NCI-H1092 treated with DMSO at 0.1 percent for 48 hours (cell line): ENCODE data around the gene RGL2.

Source experiments
- DNase-seq: peaks from one replicate; lab custom pipeline; 2025; lab: John Stamatoyannopoulos, UW

Gene RGL2

DNA sequence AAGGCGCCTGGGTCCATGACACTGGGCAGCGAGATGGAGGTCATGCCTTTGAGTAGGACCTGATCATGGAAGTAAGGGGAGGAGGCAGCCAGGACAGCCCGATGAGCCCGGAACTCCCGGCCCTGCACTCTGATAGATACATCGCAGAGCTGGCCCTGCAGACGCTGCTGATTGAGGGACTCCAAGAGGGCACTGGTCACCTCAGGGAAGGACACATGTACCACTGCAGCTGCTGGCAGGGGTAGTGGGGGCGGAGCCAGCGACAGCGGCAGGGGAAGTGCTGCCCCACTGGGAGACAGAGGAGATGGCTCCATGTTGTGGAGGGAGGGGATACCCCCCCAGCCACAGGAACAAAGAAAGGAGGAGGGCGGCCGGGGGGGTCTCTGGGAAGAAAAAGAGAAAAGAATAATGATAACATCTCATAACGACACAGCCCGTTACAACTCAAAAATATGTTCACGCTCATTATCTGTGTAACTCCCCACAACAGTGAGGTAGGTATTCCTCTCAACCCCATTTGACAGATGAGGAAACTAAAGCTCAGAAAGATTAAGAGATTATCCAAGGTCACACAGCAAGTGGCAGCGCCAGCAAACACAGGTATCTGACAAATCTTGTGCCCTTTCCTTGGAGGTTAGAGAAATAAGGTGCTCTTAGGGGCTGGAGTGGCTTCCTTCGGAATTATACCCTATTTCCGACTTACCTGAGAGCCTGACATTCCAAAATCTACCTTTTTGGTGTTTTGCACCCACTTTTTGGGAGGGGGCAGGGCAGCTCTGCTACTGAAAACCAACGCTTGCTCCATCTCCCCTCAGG lies 18.1 kb upstream of the RGL2 start:
- DNase-seq, result no peak

DNA sequence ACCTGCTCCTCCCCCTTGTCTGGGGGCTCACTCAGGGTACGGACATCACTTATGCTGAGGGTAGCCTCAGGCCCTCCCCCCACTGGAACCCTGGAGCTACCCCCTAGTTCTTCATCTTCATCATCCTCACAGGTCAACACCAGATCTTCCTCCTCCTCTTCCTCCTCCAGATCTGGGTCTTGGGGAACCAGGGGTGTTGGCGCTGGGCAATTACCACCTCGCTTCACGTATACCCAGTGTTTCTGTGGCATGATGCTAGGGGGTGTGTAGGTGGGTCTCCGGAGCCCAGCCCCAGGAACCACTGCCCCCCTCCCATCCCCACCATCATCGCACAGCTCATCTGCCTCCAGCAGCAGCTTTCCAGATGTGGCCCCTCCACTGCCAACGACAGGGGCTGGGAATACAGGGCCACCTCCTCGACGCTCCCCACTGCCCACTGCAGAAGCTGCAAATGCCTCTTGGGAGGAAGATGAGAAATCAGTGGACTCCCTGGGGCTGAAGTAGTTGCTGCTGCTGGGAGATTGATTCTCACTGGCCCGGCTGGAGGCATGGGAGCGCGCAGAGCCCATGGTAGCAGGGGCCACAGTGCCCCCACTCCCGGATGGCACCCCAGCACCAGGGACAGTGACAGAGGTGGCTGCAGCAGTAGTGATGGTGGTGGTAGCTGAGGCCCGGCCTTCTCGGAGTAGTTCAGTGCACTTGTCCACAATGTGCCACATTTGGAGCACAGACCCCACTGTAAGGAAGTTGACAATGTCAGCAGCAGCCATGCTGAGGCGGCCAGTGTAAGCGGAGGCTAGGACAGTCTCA lies 17.3 kb upstream of the RGL2 start:
- DNase-seq, result no peak

DNA sequence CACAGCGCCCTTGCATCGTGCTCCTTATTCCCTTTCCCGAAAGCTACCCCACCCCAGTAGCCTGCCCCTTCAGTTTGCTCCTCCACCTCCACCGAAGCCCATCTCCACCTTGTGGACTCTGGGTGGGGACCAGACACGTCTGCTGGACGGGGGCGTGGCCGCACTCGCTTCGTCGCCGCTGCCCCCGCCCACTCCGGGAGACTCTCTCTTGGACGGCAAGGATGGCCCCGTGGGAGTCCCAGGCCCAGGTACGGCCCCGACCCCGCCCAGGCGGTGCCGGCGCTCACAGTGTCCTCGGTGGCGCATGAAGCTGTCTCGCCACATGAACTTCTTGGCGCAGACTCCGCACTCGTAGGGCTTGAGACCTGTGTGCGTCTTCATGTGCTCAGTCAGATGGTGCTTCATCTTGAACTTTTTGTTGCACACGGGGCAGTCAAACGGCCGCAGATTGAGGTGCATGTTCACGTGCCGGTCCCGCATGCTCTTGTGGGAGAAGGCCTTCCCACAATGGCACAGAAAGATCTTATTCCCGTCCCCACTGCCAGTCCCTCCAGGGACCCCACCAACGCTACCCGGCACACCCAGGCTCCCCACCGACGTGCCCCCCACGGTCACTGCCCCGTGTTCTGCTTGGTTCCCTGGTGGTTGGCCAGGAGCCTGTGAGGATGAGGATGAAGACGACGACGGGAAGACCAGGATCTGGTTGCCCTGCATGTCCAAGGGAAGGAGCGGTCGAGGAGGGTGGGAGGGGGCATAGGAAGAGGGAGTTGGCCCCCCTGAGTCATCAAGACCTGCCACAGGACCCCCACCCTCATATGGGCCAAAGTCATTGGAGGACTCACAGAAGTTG lies 16.4 kb upstream of the RGL2 start:
- no peak for DNase-seq

DNA sequence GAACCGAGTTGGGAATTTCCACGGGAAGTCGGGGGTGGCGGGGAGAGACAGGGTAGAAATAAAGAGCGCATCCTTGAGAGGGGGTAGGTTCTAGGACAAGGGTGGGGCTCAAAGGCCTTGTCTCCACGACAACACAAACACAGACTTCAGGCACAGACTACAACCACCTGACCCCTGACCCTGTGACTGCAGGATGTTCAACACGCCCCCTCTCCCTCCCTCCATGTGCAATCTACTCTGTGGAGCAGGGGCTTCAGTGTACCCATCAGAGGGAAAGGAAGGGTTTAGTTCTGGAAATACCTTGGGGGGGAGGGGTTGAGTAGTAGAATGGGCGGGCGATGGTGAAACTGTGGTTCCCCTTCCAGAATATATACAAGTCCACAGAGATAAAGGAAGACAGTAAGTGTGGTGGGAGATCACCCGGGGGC lies 15.8 kb upstream of the RGL2 start:
- peak; percentile 6 for DNase-seq

DNA sequence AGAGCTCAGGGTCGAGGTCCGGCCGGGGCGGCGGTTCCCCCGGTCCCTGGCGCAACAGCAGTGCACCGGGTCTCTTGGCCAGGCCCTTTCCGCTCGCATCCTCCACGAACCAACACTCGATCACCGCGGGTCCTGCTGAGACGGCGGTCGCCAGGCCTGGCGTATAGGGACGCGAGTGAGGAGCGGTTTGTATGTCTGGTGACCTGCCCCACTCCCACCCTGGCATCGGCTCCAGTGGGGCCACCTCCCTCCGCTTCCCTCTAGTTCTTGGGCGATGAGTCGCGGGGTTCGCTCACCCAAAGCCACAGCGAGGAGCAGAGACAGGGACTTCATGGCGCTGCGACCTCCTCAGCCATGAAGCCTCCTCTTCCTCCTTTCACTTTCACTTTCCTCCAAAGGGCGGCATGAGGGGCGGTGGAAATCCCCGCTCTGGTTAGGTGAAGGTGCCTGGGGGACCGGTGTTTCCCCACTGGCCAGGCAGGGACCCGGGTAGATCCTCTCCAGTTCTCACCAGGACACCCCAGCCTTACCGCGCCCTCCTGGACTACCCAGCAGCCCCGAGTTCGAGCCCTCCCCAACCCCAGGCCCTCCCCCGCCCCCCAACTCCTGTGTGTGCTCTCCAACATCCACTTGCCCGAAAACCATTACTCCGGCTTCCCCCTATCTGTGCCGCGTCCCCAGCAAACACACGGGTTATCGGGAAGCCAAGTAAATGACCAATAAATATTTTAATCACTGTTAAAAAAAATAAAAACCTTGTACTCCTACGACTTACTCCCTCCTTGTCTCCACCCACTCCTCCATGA lies 15.2 kb upstream of the RGL2 start, which contains the start of gene TAPBP:
Gene TAPBP (minus strand): TSS at position 370 of the 806 bp plus-strand sequence. CDS start 37 bp downstream, at position 333.
- peak; percentile 34 for DNase-seq

DNA sequence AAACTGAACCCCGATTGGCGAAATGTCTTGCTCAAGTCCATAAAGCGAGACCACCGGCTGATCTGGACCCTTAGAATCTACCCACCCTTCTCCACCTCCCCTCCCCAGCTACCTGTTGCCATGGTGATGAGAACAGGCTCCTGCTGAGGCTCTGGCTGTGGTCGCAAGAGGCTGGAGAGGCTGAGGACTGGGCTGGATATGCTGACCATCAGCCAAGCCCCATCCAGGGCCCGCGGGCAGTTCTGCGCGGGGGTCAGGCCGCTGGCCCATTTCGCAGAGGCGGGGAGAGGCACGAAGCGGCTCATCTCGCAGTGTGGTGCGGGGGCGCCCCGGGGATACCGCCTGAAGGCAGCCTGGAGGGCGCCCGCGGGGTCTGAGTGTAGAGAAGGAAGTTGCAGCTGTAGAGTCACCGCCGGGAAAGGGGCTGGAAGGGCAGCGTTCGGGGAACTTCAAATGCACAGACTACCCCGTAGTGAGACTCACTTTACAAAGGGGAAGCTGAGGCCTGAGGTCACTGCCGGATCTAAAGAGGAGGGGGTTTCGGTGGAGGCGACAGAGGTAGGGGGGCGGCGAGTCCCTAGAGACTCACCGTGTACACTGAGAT lies 14.5 kb upstream of the RGL2 start:
- peak; percentile 10 for DNase-seq

DNA sequence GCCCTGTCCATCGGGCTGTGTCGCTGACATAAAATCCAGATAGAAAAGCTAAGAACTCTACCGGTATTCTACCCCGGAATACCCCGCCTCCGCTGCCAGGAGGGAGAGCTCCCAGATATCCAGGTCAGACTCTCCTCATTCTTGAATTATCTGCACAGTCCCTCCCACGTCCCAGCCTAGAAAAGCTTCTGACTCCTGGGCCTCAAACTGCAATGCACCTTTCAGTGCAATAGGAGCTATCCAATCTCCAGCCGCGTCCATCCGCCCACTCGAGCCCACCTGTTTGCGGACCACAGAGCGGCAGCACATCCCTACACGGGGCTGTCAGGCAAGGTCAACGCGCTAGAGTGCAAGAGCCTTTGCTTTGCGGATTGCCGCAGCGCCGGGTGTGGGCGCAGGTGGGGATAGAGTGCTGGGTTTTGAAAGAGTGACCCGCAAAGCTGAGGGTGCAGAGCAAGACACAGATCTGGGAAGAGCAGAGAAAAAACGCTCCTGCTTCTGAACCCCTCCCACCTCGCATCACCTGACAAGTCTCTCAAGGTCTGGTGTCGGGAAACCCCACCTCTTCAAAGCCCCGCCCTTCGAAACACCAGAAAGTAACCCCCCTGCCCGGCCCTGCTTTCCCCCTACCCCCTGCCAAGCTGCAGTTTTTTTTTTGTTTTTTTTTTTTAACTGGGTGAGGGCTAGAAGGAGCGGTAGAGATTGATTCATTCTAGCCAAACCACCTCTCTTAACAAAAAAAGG lies 13.8 kb upstream of the RGL2 start:
- DNase-seq, result peak; percentile 62

DNA sequence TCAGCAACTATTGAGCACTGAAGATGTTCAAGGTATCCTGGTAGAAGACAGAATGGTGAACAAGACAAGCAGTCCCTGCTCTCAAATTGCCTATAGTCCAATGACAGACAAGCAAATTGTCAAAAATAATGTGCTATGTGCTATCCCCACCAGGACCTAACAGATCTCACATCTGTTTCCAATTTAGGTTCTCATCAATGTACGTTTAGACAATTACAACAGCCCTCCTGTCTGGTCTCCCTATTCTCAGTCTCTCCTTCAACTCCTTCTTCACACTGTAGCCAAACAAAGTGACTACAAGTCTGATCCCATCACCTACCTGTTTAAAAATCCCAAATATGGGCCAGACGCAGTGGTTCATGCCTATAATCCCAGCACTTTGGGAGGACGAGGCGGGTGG lies 7.6 kb upstream of the RGL2 start:
- no peak for DNase-seq

DNA sequence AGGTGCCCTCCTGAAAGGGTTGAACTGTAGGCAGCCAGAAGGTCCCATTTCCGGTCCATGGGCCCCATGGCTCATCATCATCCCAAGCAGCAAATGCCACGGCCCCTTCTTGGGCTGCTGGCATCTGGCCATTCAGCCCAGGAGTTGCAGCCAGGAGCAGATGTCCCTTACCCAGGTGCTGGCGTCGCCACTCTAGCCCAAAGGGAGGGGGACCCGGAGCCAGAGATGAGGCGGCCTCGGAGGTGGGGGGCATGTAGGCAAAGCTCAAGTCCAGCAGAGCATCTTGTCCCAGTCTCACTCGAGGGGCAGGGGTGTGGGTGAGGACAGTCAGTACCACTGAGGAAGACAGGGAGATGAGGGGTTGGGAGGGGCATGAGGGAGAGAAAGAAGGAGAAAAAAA lies 6.3 kb upstream of the RGL2 start:
- no peak for DNase-seq

DNA sequence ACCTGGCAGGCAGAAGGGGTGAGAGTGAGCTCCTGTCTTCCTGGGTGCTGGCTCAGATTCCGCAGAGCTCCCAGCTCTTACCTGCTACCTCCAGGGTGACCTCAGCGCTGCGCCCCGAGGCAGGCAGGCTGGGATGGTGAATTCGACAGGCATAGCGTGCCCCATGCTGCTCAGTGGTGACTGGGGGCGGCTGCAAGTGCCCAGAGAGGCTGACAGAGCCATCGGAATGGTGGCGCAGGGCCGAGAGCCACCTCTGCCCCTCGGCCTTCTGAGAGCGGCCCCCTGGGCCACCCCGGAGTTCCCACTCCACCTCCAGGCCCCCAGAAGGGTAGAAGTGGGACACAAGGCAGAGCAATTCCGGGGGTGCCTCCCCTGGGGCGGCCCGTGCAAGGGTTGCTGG lies 5.5 kb upstream of the RGL2 start:
- no peak for DNase-seq

DNA sequence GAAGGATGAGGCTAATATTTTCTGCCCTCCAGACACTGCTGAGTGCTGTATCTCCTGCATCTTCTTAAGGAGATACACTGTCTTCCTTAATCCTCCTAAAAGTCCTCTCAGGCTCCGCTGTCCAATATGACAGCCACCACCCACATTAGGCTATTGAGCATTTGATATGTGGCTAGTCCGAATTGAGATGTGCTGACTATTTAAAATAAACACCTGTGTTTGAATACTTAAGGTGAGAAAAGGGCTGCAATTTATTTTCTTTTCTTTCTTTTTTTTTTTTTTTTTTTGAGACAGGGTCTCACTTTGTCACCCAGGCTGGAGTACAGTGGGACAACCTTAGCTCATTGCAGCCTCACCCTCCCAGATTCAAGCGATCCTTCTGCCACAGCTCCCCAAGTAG lies 3.1 kb upstream of the RGL2 start:
- no peak for DNase-seq

DNA sequence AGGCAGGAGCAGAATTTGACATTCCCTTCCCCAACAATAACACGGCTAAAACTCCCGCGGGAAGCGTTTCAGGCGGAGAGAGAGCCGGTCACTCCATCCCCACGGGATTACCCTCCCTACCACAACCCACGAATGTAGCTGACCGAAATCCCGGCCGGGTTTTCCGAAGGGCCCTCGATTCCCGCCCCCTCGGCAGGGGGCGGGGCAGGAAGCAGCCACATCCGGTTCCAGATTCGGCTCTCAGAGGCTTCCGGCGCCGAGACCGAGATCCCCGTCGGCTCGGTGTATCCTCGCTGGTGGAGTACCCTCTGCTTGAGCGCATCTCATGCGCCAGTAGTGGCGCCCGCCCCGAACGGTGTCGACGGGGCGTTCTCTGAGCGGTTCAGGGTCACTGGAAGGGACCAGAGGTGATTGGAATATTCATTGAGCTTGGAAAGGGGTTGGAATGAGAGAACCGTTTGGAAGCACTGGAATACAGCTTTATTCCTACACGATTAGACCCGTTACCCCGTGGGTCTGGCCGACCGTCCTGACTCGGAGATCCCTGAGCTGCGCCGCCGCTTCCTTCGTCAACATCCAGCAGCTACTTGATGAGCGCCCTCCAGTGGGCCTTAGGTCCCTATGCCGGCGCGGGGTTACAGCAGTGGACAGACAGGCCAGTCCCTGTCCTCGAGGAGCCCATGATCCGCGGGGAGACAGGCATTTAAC lies 649 bp upstream of the RGL2 start:
- DNase-seq, result peak; percentile 81

DNA sequence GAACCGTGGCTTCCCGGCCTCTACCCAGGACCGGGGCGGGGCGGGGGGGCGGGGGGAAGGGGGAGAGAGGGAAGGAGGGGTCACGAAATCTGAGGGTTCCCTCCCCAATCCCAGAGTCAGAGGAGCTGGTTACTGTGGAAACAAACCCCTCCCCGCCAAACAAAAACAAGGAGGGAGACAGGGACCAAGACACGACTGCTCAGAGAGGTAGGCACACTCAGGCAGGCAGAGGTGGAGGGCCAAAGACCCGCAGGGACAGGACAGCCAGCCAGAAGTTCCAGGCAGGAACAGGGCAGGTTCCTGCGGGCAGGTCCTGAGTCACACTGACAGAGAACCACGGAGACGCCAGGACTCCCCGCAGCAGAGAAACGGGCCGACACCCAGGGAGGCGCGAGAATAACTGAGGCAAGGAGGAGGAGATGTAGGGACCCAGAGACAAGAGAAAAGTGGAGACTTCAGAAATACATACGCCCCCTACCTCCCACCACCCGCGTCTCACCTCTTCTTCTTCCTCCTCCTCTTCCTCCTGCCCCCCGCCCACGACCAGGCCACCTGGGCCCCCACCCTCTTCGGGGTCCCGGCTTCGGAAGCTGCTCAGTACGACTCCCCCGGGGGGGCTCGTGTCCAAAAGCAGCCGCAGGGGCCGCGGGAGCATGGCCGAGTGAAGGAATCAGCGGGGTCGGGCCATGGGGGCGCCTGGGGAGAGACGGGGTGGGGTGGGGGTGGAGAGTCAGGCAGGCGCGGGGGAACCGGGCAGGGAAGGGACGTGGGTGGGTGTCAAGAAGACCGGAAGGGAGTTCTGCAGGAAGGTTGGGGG lies 578 bp downstream of the RGL2 start:
- peak; percentile 4 for DNase-seq

DNA sequence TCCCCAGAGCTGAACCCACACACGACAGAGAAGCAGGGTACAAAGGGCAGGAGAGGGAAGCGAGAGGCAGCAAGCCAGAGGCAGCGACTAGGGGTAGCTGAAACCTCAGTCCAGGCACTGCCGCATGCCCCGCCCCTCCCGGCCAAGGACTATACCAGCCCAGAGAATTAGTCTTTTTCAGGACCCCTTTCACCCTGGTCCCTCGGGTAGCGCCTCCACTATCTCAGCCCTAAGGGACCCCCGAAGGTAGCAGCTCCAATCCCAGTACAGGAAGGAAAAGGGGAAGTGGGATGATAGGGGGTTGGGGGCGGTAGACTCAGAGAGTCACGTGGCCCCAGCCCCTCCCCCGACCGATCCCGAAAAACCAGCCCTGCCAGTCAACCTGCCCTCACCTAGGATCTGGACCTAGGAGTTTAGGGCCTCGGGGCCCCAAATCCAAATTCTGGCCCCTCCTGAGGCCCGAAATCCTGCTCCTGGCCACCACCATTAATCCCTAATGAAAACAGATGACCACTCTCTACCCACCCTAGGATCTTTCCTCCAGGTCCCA lies 1.3 kb downstream of the RGL2 start:
- no peak for DNase-seq

DNA sequence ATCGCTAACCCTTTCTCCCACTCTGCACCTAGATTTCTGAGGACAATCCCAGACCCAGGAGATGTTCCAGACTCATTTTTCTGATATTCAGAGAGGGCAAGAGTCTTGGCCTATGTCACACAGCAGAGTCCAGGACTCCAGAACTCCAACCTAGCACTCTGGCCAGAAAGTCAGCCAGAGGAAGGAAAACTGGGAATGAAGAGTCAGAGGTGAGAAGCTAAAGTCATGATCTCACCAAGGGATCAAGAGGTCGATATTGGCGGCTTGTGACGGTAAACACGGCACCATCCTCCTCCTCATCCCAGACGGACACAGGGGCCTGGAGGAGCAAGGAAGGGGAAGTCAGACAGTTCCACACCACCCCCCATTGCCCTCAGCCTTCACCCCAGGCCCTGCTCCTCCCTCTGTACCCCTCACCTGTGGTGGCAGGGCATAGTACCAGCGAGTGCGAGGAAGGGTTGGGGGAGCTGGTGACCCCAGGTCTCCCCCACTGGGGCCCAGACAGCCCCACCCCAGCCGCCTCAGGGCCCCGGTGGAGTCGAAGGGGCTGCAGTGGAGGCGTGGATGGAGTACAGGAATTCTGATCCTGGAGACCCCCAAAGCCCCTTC lies 1.8 kb downstream of the RGL2 start:
- DNase-seq, result no peak

DNA sequence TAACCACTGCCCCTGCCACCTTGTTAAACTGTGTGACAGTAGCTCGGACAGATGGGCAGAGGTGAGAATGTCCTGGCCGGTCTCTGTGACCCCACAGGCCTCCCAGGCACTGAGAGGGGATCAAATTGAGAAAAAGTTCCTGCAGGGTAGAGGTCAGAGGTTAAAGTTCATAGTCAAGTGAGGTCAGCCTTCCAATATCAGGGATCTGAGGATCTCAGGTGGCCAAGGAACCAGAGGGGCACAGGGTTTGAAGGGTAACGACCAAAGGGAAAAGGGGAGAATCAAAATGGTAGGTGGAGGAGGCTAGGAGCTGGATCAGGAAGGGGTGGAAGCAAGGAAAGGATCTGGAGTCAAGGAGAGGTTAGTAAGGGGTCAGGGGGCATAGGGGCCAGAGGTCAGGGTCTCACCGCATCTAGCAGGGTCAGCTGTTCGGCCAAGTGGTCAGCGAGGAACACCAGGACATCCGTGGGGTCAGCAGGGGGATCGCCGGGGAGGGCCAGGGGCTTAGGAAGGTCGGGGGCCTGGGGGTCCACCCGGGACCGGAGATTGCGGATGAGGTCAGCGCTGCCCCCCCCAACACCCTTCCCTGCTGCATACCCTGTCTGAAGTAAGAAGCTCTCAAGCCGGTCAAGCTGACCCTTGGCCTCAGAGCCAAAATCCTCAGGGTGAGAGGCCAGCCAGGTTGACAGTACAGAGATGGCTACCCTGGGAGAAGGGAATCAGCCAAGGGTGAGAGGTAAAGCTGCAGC lies 2.9 kb downstream of the RGL2 start:
- DNase-seq, result no peak

DNA sequence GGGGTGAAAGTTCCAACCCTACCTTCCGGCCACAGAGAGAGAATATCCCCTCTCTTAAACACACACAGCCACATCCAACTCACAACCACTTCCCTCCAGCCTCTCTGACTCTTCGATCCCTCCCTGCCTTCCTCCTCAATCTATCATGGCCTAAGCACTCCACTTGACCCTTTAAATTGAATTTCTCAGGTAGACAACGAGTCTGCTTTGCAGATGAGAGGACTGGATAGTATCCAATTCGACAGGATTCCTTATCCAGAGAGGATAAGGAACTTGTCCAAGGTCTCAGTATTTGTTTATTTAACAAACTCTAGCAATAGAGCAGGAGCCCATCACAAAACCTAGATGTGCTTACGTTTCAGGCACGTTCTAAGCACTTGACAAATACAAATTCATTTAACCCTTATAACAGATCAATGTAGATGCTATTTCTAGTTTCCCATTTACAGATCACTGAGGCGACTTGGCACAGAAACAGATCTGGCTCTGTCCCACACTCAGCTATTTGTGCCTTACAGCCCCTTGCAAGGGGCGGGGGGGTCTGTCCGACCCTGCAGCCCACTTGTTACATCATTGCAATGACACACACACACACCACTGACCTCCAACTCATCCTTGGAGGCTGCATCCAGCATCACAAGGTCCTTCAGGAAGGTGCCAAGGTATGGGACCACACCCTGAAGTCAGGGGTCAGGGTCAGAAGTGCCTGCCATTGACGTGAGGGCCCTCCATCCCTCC lies 4.5 kb downstream of the RGL2 start:
- DNase-seq, result no peak
